ENCODE data around the gene TSPAN5.

- no peak for TF ChIP-seq CTCF (conservative IDR thresholded peaks at IDR 0.05)
- no peak for TF ChIP-seq ZFX (IDR thresholded peaks at IDR 0.05)
Observed at GRCh38 chr4:98679738-98680137, 21.3 kb upstream of the TSPAN5 start.
